GM19468 (cell line): ENCODE results near the gene RBP7.
"Not testable (repeated sequence)": the region's sequence is repeated elsewhere in the genome, so short reads cannot be mapped to it uniquely, and the experiment has no call there.

Experiments used
- ATAC-seq: cut with Tn5 transposase; IDR thresholded peaks from one replicate; pipeline ENCODE4 v1.9.1; 2021; ENCODE audit warnings: mild to moderate bottlenecking, moderate library complexity, moderate number of reproducible peaks; ENCODE audit not compliant: unreplicated experiment; ENCODE audit errors: extremely low read depth

The RBP7 gene

GRCh38 chr1:10027027-10027426 lies 30.0 kb downstream of the RBP7 start:
- ATAC-seq = no peak

- ATAC-seq = not testable (repeated sequence)
Observed at GRCh38 chr1:10028956-10029500, 32.0 kb downstream of the RBP7 start.

- no peak for ATAC-seq
Observed at GRCh38 chr1:10031461-10031860, 34.4 kb downstream of the RBP7 start.

- ATAC-seq = peak; percentile 94
Observed at GRCh38 chr1:10032590-10033358, 35.7 kb downstream of the RBP7 start, which contains the start of gene UBE4B. UBE4B (plus strand) TSS chr1:10032958; CDS start chr1:10033671, 713 bp downstream.

- ATAC-seq = no peak
Observed at GRCh38 chr1:10033359-10033845, 36.4 kb downstream of the RBP7 start.

- ATAC-seq = no peak
Observed at GRCh38 chr1:10042746-10043145, 45.7 kb downstream of the RBP7 start.

GRCh38 chr1:10045480-10046355 lies 48.7 kb downstream of the RBP7 start:
- ATAC-seq = no peak

- no peak for ATAC-seq
Observed at GRCh38 chr1:10046356-10047085, 49.5 kb downstream of the RBP7 start.

GRCh38 chr1:10048601-10049000 lies 51.6 kb downstream of the RBP7 start:
- ATAC-seq = no peak

- ATAC-seq = no peak
Observed at GRCh38 chr1:10050611-10051010, 53.6 kb downstream of the RBP7 start.

GRCh38 chr1:10051656-10052055 lies 54.6 kb downstream of the RBP7 start:
- no peak for ATAC-seq

GRCh38 chr1:10052347-10052746 lies 55.3 kb downstream of the RBP7 start:
- no peak for ATAC-seq

GRCh38 chr1:10054465-10054864 lies 57.4 kb downstream of the RBP7 start:
- ATAC-seq = no peak

GRCh38 chr1:10056599-10056987 lies 59.6 kb downstream of the RBP7 start:
- ATAC-seq = no peak

GRCh38 chr1:10057343-10057742 lies 60.3 kb downstream of the RBP7 start:
- ATAC-seq = no peak

- ATAC-seq = no peak
Observed at GRCh38 chr1:10057796-10058195, 60.8 kb downstream of the RBP7 start.

GRCh38 chr1:10059342-10059718 lies 62.3 kb downstream of the RBP7 start:
- ATAC-seq = no peak

GRCh38 chr1:10060311-10061100 lies 63.5 kb downstream of the RBP7 start:
- ATAC-seq = no peak

- ATAC-seq = no peak
Observed at GRCh38 chr1:10061276-10061675, 64.2 kb downstream of the RBP7 start.
